GM10847 (cell line): ENCODE results near the gene CCDC201.

ENCODE experiments used
- POLR2A ChIP-seq: IDR thresholded peaks from 2 replicates; pipeline ENCODE4 v1.6.1; 2011; ENCODE audit not compliant: insufficient read length; ENCODE audit errors: extremely low read depth

The CCDC201 gene

DNA sequence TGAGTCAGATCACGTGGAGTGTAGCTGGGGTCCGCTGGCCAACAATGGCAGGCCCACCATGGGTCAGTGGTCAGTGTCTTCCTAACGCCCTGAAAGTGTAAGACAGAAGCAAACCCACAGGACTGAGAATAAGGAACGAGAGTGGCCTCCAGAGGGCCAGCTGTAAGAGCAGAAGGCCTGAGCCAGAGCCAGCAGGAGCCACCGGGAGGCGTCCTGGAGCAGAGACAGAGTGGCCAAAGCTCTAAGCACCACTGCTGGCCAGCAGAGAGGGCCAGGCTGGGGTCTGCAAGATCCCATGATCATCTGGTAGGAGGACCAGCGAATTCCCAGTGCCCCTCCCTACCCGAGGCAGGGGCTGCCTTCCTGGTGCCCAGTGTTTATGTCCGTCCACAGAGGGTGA is 9.2 kb downstream of the CCDC201 start:
- TF ChIP-seq POLR2A, result no peak

DNA sequence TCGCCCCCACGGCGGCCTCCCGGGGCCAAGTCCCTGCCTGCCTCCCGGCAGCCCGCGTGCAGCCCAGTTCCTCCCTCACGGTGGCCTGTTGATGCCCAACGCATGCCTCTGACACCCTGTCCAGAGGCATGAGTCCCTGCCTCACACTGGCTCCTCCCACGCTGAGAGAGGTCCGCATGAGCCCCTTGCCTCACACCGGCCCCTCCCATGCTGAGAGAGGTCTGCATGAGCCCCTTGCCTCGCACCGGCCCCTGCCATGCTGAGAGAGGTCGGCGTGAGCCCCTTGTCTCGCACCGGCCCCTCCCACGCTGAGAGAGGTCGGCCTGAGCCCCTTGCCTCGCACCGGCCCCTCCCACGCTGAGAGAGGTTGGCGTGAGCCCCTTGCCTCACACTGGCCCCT is 59.9 kb downstream of the CCDC201 start:
- TF ChIP-seq POLR2A, result no peak
